GM21717 (cell line): ENCODE measurements around the gene APRT.
"Not testable (repeated sequence)": the region's sequence is repeated elsewhere in the genome, so short reads cannot be mapped to it uniquely, and the experiment has no call there.

Source experiments
- ATAC-seq: cut with Tn5 transposase; IDR thresholded peaks from one replicate; pipeline ENCODE4 v1.9.1; 2021; ENCODE audit warnings: mild to moderate bottlenecking, moderate library complexity; ENCODE audit not compliant: unreplicated experiment

APRT gene

GRCh38 chr16:88790312-88791211 is 21.2 kb downstream of the APRT start:
- no peak for ATAC-seq

DNA sequence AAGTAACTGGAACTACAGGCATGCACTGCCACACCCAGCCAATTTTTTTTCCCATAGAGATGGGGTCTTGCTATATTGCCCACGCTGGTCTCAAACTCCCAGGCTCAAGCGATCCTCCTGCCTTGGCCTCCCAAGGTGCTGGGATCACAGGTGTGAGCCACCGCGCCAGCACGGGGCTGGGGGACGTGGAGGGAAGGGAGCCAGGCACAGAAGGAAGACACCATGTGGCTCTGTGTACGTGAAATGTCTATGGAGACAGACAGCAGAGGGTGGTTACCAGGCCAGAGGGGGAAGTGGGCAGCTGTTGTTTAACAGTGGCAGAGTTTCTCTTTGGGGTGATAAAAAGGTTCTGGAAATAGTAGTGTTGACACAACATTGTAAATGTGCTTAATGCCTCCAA is 22.1 kb downstream of the APRT start:
- no peak for ATAC-seq

- ATAC-seq: not testable (repeated sequence)
Measured at GRCh38 chr16:88788749-88789148, 23.0 kb downstream of the APRT start.

DNA sequence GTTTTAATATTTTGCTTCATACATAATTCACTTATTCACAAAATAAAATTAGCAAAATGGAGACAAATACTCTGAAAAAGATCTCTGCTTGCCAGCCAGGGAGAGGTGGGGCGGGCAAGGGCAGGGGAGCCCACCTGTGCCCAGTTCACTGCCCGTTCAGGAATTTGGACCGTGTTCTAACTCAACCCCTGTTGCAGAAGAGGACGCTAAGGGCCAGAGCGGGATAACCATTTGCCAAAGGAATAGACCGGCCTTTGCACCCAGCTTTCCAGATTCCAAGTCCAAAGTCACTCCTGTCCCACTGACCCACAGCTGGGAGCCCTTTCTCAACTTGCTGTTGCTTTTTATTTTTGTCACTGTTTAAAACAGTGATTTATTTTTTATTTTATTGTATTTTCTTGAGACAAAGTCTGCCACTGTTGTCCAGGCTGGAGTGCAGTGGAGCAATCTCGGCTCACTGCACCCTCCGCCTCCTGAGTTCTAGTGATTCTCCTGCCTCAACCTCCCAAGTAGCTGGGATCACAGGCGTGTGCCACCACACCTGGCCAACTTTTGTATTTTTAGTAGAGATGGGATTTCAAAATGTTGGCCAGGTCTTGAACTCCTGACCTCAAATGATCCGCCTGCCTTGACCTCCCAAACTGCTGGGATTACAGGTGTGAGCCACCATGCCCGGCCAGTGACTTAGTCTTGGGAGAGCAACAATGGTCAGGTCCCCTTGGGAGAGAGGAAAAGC is 24.0 kb downstream of the APRT start:
- ATAC-seq: no peak

DNA sequence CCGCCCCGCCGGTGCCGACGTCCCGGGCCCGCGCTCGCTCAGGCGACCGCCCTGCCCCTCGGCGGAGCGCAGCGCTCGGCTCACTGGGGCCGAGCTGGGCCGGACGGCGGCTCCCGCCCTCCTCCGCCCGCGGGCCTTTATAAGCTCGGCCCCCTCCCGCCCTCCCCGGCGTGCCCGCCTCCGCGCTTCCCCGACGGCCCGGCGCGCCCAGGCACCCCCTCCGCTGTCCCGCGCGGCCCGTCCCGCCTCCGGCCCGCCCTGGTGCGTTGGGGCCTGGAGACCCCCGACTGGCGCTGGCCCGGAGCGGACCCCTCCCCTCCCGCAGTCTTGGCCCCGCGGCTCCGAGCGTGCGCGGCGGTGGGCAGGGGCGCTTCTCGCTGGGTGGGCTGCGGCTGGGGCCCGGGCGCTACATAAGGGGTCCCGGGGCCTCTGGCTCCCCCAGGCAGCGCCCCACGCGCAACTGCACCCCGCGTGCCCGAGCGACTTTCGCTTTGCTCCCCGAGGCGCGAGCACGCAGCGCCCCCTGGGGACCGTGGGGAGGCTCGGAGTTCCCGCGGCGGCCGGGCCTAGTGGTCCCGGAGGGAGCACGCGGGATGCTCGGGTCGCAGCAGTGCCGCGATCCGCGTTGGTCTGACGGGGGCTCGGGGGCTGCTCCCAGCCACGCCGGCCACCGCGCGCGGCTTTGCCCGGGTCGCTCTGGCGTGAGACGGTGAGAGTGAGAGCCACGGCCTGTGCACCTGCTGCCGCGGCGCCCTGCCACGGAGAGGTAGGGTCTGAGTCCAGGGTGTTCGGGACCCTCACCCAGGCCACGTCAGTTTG is 26.4 kb downstream of the APRT start, which contains the start of gene PIEZO1:
TSS of gene PIEZO1 (minus strand) at position 115 of the 819 bp plus-strand sequence. CDS start 256 bp downstream, outside the sequence.
- ATAC-seq: no peak

- no peak for ATAC-seq
Measured at GRCh38 chr16:88784856-88785105, 26.9 kb downstream of the APRT start.

- no peak for ATAC-seq
Measured at GRCh38 chr16:88784074-88784855, 27.5 kb downstream of the APRT start.

DNA sequence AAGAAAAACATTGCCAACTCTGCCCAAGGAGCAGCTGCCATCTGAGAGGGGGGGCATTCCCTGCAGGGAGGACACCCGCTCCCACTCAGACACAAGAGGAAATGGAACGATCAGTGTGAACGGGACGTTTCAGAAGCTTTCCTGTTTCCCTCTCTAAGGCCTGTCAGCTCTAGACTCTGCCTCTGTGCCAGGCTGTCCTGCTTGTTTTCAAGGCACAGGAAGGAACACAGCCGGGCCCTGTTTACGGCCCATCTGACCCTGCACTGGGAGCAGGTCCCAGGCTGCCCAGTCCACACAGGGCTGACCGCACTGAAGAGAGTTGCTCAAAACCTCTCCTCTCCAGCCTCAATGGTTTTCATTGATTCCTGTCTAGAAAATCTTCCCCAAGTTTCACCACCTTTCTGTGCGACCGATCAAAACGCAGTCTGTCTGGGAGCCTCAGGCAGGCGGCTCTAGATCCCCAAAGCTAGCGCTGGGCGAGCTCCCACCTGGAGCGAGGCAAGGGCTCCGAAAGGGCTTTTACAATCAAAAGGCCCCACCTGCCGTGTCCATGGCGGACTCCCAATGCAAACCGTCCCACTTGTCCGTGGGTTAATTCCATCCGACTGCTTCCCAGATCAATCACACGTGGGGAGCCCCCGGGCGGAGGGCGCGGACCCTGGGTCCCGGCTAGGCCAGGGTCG is 28.2 kb downstream of the APRT start:
- no peak for ATAC-seq

- ATAC-seq: no peak
Measured at GRCh38 chr16:88782454-88783390, 29.0 kb downstream of the APRT start.

DNA sequence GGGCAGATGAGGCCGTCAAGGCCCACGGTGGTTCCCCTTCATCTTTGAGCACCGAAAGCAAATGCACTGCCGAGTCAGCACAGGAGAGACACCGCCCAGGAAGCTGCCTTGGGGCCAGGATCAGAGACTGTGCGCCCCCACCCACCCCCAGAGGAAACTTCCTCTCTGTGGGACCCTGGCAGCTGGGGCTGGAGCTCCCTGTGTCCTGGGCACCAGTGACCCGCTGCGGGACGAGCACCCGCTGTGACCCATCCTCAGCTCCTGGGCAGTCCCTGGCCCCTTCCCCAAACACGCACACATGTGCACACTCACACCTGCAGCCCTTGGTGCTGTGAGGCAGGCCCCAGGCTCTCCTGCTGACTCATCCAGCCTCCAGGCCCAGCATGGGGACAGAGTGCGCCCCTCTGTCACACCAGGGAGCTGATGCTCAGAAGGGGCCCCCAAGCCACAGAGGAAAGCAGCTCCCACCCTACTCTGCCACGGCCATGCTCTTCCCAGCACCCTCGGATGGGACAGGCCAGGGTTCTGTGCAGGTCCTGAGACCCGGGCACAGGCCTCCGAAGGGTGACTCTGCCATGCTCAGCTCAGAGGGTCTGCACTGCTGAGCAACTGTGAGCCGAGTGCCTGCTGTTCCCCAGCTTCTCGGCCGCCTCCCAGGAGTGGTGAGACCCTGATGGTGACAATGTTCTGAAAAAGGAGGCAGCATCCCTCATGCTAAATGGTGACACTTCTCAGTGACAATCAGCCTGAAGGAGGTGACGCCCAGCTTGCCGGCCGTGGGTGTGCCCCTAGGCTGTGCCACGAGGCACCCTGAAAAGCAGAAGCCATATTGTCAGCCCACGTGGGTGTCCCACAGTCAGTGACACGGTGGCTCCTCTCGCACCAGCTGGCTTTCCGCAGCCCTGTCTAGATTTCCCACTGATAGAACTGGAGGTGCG is 30.3 kb downstream of the APRT start:
- no peak for ATAC-seq

DNA sequence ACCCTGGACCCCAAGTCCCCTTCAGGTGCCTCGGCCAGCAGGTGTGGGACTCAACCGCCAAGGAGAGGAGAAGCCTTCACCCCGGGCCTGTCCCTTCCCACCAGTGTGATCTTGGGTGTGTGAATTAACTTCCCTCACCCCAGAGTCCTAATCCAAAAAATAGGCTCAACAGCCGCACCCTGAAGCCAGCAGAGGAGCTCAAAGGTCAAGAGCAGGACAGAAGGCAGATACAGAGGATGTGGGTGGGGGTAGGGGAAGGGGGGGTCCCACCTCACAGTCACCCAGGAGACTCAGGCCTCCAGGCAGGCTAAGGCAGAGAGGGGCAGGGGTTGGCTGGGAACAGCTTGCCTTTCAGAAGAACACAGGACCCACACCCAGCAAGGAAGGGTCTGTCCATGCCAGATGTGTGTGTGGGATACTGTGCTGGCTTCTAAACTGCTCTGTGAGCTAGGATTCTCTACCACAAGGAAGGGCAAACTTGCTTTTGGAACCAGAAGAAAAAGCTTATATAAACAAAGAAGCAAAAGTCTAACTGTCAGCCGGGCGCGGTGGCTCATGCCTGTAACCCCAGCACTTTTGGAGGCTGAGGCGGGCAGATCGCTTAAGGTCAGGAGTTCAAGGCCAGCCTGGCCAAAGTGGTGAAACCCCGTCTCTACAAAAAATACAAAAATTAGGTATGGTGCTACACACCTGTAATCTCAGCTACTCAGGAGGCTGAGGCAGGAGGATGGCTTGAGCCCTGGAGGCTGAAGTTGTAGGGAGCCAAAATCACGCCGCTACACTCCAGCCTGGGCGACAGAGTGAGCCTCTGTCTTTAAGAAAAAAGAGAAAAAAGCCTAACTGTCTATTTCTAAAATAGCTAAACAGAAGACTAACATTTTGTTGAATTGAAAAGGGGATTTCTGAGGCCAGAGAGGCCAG is 31.3 kb downstream of the APRT start:
- no peak for ATAC-seq

DNA sequence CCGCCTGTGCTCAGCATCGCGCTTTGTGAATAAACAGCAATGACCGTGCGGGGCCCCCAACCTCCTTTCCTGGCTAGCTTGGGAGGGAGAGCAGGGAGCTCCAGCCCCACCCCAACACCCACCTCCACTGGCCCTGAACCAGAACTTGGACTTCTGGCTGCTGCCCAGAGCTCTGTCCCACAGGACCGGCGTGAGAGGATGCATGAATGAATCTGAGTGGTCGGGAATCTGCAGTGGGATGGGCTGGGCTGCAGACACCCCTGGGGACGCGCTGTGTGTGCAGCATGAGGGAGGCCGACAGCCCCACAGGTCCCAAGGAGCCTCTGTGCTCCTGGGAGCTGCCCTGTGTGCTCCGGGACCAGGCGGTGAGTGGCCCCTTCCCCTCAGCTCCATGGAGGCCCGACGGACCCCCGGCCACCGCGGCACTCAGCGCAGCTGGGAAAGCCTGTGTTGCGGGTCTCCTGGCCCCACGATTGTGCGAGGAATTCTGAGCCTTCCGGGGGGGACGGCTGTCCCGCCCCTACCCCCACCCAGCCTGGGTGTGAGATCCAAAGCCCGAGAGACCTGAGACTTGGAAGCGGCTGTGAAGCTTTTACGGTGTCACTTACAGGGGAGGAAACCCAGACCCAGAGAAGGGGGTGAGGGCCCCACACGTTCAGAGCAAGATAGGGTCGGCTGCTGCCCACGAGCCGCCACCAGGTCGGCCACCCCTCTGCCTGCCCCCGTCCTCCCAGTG is 32.2 kb downstream of the APRT start:
- no peak for ATAC-seq

DNA sequence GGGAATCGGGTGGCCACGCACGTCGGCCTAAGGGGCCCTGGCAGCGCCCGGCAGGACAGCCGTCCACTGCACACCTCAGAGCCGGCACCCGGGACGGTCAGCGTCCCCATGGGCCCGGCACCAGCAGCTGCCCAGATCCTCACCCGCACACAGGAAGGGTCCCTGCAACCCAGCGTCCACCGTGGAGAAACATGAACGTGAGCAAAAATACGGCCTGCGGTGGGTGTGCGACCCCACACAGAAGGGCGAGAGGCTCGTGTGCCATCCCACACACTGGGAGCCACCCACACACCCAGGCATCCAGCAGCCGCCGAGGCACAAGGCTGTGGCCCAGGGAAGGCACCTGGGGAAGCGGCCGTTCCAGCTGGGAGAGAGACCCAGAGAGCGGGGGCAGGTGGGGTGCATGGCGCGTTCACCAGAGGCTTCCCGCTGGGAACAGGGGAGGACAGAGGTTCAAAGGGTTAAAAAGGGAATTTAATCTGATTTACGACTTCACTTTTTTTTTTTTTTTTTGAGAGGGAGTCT is 33.1 kb downstream of the APRT start:
- ATAC-seq: no peak

GRCh38 chr16:88778271-88778525 is 33.5 kb downstream of the APRT start:
- ATAC-seq: no peak

GRCh38 chr16:88777471-88778270 is 34.1 kb downstream of the APRT start:
- no peak for ATAC-seq
